ENCODE data around the gene PPM1H. TPM values are rescaled to one million over a fixed set of nuclear protein-coding genes. Genes with fewer than 3 reads are reported as not detected.

The PPM1H gene
- total RNA-seq, 1 experiment from 2014 or later: 12.0 TPM

- Histone ChIP-seq H3K4me2 (ENCODE audit: low read length) (no peak overlapping the region), H3F3A (ENCODE audit: low read length, unreplicated experiment) (no peaks in the 10 kb centered on the region), H3K4me3 (ENCODE audit: low read length) (no peak overlapping the region), H3K36me3 (ENCODE audit: low read depth, low read length) (no peaks in the 10 kb centered on the region), H3K79me2 (ENCODE audit: low read length) (no peaks in the 10 kb centered on the region), H3K27me3 (ENCODE audit: low read length) (no peaks in the 10 kb centered on the region), H3K9me3 (ENCODE audit: low read length) (no peaks in the 10 kb centered on the region), H3K9ac (ENCODE audit: low read length) (no peak overlapping the region), H3K4me1 (ENCODE audit: insufficient read depth, low read length) (peaks cover 16% of the 10 kb centered on the region), H3K9me2 (replicated peaks; ENCODE audit: low read length) (no peaks in the 10 kb centered on the region), H2AFZ (ENCODE audit: low read length) (no peak overlapping the region), H4K20me1 (ENCODE audit: low read length) (no peaks in the 10 kb centered on the region), H3K27ac (ENCODE audit: low read length) (no peak overlapping the region)
- ChIA-PET POLR2A (ENCODE audit: unreplicated experiment) (no interaction called here), CTCF (no interaction called here)
- ATAC-seq (no peak), DNase-seq (no peak)
- TF ChIP-seq EZH2phosphoT487 (IDR thresholded peaks at IDR 0.05; ENCODE audit: borderline replicate concordance, low read length) (no peak), CTCF (conservative IDR thresholded peaks at IDR 0.05; ENCODE audit: low read depth, low read length) (no peak), EZH2 (IDR thresholded peaks at IDR 0.05; ENCODE audit: low read length, unreplicated experiment) (no peak)
- no TSS peak for BruUV-seq (replicated peaks)
- intact Hi-C loops (cut with micrococcal nuclease): no loop called here
Measured at GRCh38 chr12:62707939-62708338, 227.0 kb downstream of the PPM1H start.

GRCh38 chr12:62705846-62706245 lies 229.1 kb downstream of the PPM1H start:
- Histone ChIP-seq H3K79me2 (ENCODE audit: low read length) (no peaks in the 10 kb centered on the region), H3K9ac (ENCODE audit: low read length) (no peak overlapping the region), H3K9me3 (ENCODE audit: low read length) (no peaks in the 10 kb centered on the region), H3K4me1 (ENCODE audit: insufficient read depth, low read length) (peaks cover 30% of the 10 kb centered on the region), H3K36me3 (ENCODE audit: low read depth, low read length) (no peaks in the 10 kb centered on the region), H3K27me3 (ENCODE audit: low read length) (no peaks in the 10 kb centered on the region), H4K20me1 (ENCODE audit: low read length) (no peaks in the 10 kb centered on the region), H3K4me2 (ENCODE audit: low read length) (no peak overlapping the region), H3F3A (ENCODE audit: low read length, unreplicated experiment) (no peaks in the 10 kb centered on the region), H3K9me2 (replicated peaks; ENCODE audit: low read length) (no peaks in the 10 kb centered on the region), H2AFZ (ENCODE audit: low read length) (no peak overlapping the region), H3K27ac (ENCODE audit: low read length) (no peak overlapping the region), H3K4me3 (ENCODE audit: low read length) (no peak overlapping the region)
- DNase-seq (no peak), ATAC-seq (no peak)
- CTCF ChIA-PET: no interaction called here
- POLR2A ChIA-PET (ENCODE audit: unreplicated experiment): no interaction called here
- BruUV-seq (replicated peaks): no TSS peak
- TF ChIP-seq CTCF (conservative IDR thresholded peaks at IDR 0.05; ENCODE audit: low read depth, low read length): no peak
- TF ChIP-seq EZH2phosphoT487 (IDR thresholded peaks at IDR 0.05; ENCODE audit: borderline replicate concordance, low read length): no peak
- no peak for TF ChIP-seq EZH2 (IDR thresholded peaks at IDR 0.05; ENCODE audit: low read length, unreplicated experiment)
- intact Hi-C loops (cut with micrococcal nuclease): no loop called here

- Histone ChIP-seq H3K9ac (ENCODE audit: low read length) (peak overlapping the region; percentile 51), H3K4me1 (ENCODE audit: insufficient read depth, low read length) (peaks cover 38% of the 10 kb centered on the region), H3K27ac (ENCODE audit: low read length) (peak overlapping the region; percentile 93), H3K9me2 (replicated peaks; ENCODE audit: low read length) (no peaks in the 10 kb centered on the region), H4K20me1 (ENCODE audit: low read length) (no peaks in the 10 kb centered on the region), H3K79me2 (ENCODE audit: low read length) (no peaks in the 10 kb centered on the region), H3K4me3 (ENCODE audit: low read length) (0 out of 2 replicates have a peak overlapping the region, but pooled peaks have one; percentile 8), H3K9me3 (ENCODE audit: low read length) (no peaks in the 10 kb centered on the region), H3K27me3 (ENCODE audit: low read length) (no peaks in the 10 kb centered on the region), H3F3A (ENCODE audit: low read length, unreplicated experiment) (no peaks in the 10 kb centered on the region), H3K4me2 (ENCODE audit: low read length) (peak overlapping the region; percentile 61), H3K36me3 (ENCODE audit: low read depth, low read length) (no peaks in the 10 kb centered on the region), H2AFZ (ENCODE audit: low read length) (peak overlapping the region; percentile 52)
- DNase-seq: peak; percentile 73
- ChIA-PET CTCF (interaction anchor here (0.5 kb wide), 1 partner anchor 90 kb away, joined by 15 read pairs; no protein-coding TSS in a partner anchor), POLR2A (ENCODE audit: unreplicated experiment) (no interaction called here)
- peak; percentile 81 for ATAC-seq
- TF ChIP-seq CTCF (conservative IDR thresholded peaks at IDR 0.05; ENCODE audit: low read depth, low read length) (no peak), EZH2phosphoT487 (IDR thresholded peaks at IDR 0.05; ENCODE audit: borderline replicate concordance, low read length) (no peak), EZH2 (IDR thresholded peaks at IDR 0.05; ENCODE audit: low read length, unreplicated experiment) (no peak)
- BruUV-seq (replicated peaks): no TSS peak
- intact Hi-C loops (cut with micrococcal nuclease): no loop called here
Measured at GRCh38 chr12:62703011-62703380, 232.0 kb downstream of the PPM1H start.
